Muscle of back (tissue), 11 donors: ENCODE results near the gene MUC3A. TPM values are rescaled to one million over a fixed set of nuclear protein-coding genes. Genes with fewer than 3 reads are reported as not detected.

Experiments used
- DNase-seq, 3 donors: peaks; one replicate each; pipeline versions ENCODE4 v3.0.0 to v3.0.0-alpha.2; 2013
- polyA plus RNA-seq, 10 donors: library from polyadenylated mRNA; unstranded; fragments of 120-200 nt; gene quantifications; one replicate each; pipeline ENCODE4 v1.2.1, GENCODE V29; 2013; ENCODE audit not compliant: insufficient read length in 10 of 10

Gene MUC3A
- polyA plus RNA-seq, 10 donors: 0.09 to 0.83 (median 0.17) TPM

DNA sequence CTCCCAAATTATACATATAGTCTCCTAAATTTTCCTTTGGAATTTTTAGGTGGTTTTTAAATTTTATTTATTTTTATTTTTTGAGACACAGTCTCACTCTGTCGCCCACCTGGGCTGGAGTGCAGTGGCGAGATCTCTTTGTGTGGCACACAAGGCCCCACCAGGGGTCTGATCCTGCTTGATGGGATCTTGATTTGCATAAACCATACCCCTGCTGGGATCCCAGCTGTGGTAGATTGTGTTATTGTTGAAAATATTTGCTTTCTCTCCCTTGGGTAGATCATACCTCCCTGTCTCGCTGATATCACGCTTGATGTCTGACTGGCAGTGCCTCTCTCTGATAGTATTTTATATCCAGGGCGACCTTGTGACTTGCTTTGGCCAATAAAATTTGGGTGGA lies 5.6 kb upstream of the MUC3A start:
- no peak for DNase-seq

DNA sequence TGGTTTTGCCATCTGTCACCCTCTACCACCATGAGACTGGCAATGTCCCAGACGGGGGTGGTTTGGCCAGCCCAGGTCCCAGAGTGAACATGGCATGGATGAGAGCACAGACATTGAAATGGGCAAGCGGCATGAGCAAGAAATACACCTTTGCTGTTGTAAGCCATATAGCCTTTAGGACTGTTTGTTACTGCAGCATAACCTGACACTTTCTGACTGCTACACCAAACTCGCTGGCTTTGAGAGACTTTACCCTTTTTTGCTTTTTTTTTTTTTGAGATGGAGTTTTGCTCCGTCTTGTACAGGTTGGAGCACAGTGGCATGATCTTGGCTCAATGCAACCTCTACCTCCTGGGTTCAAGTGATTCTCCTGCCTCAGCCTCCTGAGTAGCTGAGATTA lies 5.2 kb upstream of the MUC3A start:
- DNase-seq: no peak

DNA sequence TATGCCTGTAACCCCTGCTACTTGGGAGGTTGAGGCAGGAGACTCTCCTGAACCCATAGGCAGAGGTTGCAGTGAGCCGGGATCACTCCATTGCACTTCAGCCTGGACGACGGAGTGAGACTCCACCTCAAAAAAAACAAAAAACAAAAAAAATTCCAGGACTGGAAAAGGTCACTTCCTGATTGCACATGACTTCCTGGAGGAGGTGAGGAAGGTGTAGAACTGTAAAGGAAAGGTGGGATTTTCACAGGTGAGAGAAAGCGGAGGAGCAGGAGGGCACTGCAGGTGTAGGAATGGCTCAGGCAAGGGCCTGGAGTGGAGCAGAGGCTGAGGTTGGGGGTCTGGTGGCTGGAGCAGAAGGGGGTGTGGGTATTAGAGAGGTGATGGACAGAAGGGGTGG lies 3.2 kb upstream of the MUC3A start:
- DNase-seq: no peak

DNA sequence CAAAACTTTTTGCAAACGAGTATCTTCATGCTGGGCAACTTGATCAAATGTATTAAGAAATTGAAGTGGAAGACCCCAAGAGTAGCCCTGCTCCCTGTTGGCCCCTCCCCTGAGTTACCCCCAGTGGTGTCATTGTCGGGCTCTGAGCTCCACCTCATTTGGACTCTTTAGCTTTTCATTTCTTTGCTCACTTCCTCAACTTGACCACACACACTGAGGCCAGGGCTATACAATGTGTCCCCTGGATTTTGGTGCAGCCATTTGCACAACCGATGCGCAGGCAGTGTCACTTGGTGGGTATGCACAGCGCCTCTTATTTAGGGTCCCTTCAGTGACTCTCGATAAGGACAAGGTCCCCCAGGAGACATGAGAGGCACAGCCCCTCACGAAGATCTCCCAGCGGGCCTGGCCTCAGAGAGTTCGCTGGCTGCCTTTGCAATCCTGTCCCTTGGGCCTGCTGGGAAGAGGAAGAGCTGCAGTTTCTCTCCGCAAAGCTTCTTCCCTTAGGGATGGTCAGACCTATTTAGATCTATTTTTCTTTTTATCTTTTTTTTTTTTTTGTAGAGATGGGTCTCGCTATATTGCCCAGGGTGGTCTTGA lies 2.5 kb upstream of the MUC3A start:
- DNase-seq: no peak

DNA sequence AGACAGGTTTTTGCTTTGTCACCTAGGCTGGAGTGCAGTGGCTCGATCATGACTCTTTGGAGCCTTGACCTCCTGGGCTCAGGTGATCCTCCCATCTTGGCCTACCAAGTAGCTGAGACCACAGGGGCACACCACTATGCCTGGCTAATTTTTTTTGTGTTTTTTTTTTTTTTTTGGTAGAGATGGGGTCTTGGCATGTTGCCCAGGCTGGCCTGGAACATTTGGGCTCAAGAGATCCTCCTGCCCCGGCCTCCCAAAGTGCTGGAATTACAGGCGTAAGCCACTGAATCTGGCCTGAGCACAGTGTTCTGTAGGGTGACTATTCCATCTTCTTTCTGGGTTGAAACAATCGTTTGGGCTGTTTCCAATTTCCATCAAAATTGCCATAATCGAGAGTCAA lies 1.5 kb upstream of the MUC3A start:
- no peak for DNase-seq

- no peak for DNase-seq
Observed at GRCh38 chr7:100949933-100950443, 654 bp downstream of the MUC3A start.

DNA sequence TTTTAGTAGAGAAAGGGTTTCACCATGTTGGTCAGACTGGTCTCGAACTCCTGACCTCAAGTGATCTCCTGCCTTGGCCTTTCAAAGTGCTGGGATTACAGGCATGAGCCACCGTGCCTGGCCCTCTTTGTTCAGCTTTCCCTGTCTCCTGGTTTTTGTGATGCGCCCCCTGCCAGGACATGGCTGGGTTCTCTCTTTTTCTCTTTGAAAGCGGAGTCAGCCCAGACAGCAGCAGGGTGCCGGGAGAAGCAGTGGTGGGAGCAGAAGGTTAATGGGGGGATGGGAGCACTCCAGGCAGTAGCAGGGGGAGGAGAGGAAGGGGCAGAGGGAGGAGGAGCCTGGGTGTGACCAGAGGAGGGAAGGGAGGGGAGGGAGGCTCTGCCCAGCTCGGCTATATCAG lies 1.8 kb downstream of the MUC3A start:
- no peak for DNase-seq

GRCh38 chr7:100951888-100952560 lies 2.7 kb downstream of the MUC3A start:
- DNase-seq: no peak

GRCh38 chr7:100952641-100953040 lies 3.3 kb downstream of the MUC3A start:
- DNase-seq: no peak

- DNase-seq: peak in 1 of 3 donors; percentile 11
Observed at GRCh38 chr7:100957832-100958421, 8.6 kb downstream of the MUC3A start.

GRCh38 chr7:100959894-100960293 lies 10.6 kb downstream of the MUC3A start:
- DNase-seq: no peak

GRCh38 chr7:100962537-100962936 lies 13.2 kb downstream of the MUC3A start:
- DNase-seq: no peak

DNA sequence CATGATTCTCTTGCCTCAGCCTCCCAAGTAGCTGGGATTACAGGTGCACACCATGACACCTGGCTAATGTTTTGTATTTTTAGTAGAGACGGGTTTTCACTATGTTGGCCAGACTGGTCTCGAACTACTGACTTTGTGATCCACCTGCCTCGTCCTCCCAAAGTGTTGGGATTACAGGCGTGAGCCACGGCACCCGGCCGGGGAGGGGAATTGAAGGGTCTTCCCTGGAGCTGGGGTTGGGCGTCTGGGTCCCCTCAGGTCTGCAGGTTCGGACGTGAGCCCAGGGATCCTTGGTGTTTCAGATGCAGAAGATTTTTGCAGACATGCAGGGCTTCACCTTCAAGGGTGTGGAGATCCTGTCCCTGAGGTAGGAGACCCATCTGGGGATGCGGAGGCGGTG lies 14.1 kb downstream of the MUC3A start:
- no peak for DNase-seq

DNA sequence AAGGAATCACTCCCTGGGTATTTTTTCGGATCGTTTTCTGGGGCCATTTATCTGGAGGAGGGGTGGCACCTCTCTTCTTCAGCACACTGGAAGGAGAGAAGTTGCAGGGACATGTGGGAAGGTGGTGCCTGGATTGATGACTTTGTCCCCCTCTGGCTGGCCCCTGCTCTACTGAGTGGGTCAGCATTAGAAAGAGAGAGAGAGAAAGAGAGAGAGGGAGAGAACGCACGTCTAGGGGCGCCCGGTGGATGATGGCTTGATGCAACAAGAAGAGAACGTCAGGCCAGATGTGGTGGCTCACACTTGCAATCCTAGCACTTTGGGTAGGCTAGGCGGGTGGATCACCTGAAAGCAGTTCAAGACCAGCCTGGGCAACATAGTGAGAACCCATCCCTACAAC lies 14.5 kb downstream of the MUC3A start:
- no peak for DNase-seq

DNA sequence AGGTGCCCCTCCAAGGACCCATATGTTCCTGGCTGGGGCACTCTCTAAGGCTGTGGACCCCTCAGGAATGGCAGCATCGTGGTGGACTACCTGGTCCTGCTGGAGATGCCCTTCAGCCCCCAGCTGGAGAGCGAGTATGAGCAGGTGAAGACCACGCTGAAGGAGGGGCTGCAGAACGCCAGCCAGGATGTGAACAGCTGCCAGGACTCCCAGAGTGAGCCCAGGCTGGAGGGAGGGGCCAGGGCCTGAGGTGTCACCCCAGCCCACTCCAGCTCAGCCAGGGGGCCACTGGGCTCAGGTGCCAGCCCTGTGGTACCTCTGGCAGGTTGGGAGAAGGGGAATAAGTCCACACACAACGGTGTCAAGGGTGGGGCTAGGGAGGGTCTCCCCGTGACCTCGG lies 15.3 kb downstream of the MUC3A start:
- no peak for DNase-seq

- DNase-seq: no peak
Observed at GRCh38 chr7:100965045-100965722, 15.8 kb downstream of the MUC3A start.

- peak; percentile 18 to 70 (median 55) for DNase-seq
Observed at GRCh38 chr7:100965723-100966541, 16.6 kb downstream of the MUC3A start.

GRCh38 chr7:100966542-100967291 lies 17.4 kb downstream of the MUC3A start:
- no peak for DNase-seq

DNA sequence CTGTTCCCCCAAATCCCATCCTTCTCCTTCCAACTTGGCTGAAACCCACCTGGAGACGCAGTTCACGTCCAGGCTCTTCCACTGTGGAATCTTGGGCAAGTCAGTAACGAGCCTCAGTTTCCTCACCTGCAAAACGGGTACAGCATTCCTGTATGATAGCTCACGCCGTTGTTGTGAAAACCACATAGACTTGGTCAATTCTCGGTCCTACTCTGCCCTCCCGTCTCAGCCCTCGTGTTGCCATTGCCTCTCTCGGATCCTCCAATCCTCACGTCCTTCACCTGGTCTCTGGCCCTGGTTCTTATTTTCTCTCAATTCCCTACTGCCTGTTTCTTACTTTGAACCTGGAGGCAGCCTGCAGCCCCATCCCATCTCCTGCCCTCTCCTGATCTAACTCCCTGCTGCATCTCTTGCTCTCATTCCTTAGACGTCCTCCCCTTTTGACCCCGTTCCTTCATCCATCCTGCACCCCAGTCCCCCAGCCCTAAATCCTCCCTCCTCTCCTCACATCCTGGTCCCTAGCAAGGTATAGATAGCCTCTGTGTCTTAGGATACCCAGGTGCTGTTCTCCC lies 18.0 kb downstream of the MUC3A start:
- DNase-seq: no peak

GRCh38 chr7:100968031-100968430 lies 18.7 kb downstream of the MUC3A start:
- DNase-seq: peak in 2 of 3 donors; percentile 25 to 49

GRCh38 chr7:100968650-100969049 lies 19.3 kb downstream of the MUC3A start:
- no peak for DNase-seq
